Left lung (tissue), 10 donors: ENCODE results near the gene KLHL5. TPM values are rescaled to one million over a fixed set of nuclear protein-coding genes. Genes with fewer than 3 reads are reported as not detected.

Experiments used
- ATAC-seq: fragments of 200-7000 bp; cut with Tn5 transposase; one replicate; pipeline ENCODE4 v1.9.1; 2020; ENCODE audit warnings: moderate library complexity
- DNase-seq, 4 donors: peaks; one replicate each; pipeline ENCODE4 v3.0.0-alpha.2; 2013 to 2020
- H3K27ac ChIP-seq, 2 donors: fragments of 200-600 bp; sonication (generic) in 1 of 2; one replicate each; pipeline versions ENCODE4 v1.5.0 to v1.8.0; 2020 to 2021
- H3K27me3 ChIP-seq, 2 donors: fragments of 200-600 bp; sonication (generic) in 1 of 2; one replicate each; pipeline versions ENCODE4 v1.5.0 to v1.8.0; 2020 to 2021
- H3K36me3 ChIP-seq, 2 donors: fragments of 200-600 bp; sonication (generic) in 1 of 2; one replicate each; pipeline versions ENCODE4 v1.5.0 to v1.8.0; 2020 to 2021
- H3K4me1 ChIP-seq, 2 donors: fragments of 200-600 bp; one replicate each; pipeline ENCODE4 v1.8.0; 2021
- H3K4me3 ChIP-seq, 2 donors: fragments of 200-600 bp; sonication (generic) in 1 of 2; one replicate each; pipeline versions ENCODE4 v1.5.0 to v1.8.0; 2020 to 2021; ENCODE audit warnings: mild to moderate bottlenecking in 1 of 2
- H3K9me3 ChIP-seq, 2 donors: fragments of 200-600 bp; sonication (generic) in 1 of 2; one replicate each; pipeline versions ENCODE4 v1.5.0 to v1.8.0; 2020 to 2021
- CTCF ChIP-seq, 2 donors: fragments of 200-600 bp; sonication (generic) in 1 of 2; IDR thresholded peaks; one replicate each; pipeline versions ENCODE4 v1.5.0 to v1.8.0; 2021; ENCODE audit warnings: antibody characterized with exemption in 2 of 2
- intact Hi-C, 2 donors: fragments of 100-400 bp; cut with DNase I; formaldehyde crosslinking; loops; one replicate each; pipeline versions ENCODE4 v1.11.2 to v1.14.2; 2022
- polyA plus RNA-seq, 6 donors: library from polyadenylated mRNA; unstranded; fragments of 120-200 nt; gene quantifications; one replicate each; pipeline ENCODE4 v1.2.1, GENCODE V29; 2013; ENCODE audit not compliant: insufficient read length in 6 of 6
- total RNA-seq, 2 donors: library from RNA; stranded (reverse); fragmentation: NEBNext Ultra II Directional; extraction: Animal tissue kit (Norgen Biotek cat#: 25700); gene quantifications; one replicate each; pipeline ENCODE4 v1.2.1, GENCODE V29; 2021
- donor health status: DM: no; HTN: yes; CAD: no.
- donor health status: DM: no; HTN: no; CAD: no.

The KLHL5 gene
- total and polyA plus RNA-seq, 8 donors = 25.9 to 55.3 (median 43.2) TPM

GRCh38 chr4:39103291-39103690 is 41.3 kb downstream of the KLHL5 start:
- no peak overlapping the region for H3K4me3 ChIP-seq
- H3K27me3 ChIP-seq = no peaks in the 10 kb centered on the region
- intact Hi-C loops = no loop called here
- peaks cover 0 to 47% of the 10 kb centered on the region in 2 donors for H3K36me3 ChIP-seq
- no peak for TF ChIP-seq CTCF (IDR thresholded peaks at IDR 0.05)
- DNase-seq = no peak
- H3K27ac ChIP-seq = no peak overlapping the region
- H3K9me3 ChIP-seq = no peaks in the 10 kb centered on the region
- H3K4me1 ChIP-seq = no peaks in the 10 kb centered on the region
- ATAC-seq = no peak

GRCh38 chr4:39104255-39104654 is 42.2 kb downstream of the KLHL5 start:
- no peaks in the 10 kb centered on the region for H3K27me3 ChIP-seq
- ATAC-seq (no peak), DNase-seq (no peak)
- no peaks in the 10 kb centered on the region for H3K4me1 ChIP-seq
- no peak overlapping the region for H3K4me3 ChIP-seq
- intact Hi-C loops = no loop called here
- H3K36me3 ChIP-seq = peaks cover 0 to 44% of the 10 kb centered on the region in 2 donors
- no peak overlapping the region for H3K27ac ChIP-seq
- TF ChIP-seq CTCF (IDR thresholded peaks at IDR 0.05) = no peak
- no peaks in the 10 kb centered on the region for H3K9me3 ChIP-seq

- Histone ChIP-seq H3K36me3 (peaks cover 0 to 44% of the 10 kb centered on the region in 2 donors), H3K4me3 (no peak overlapping the region), H3K4me1 (no peaks in the 10 kb centered on the region), H3K9me3 (no peaks in the 10 kb centered on the region), H3K27ac (no peak overlapping the region), H3K27me3 (no peaks in the 10 kb centered on the region)
- intact Hi-C loops = no loop called here
- TF ChIP-seq CTCF (IDR thresholded peaks at IDR 0.05) = no peak
- ATAC-seq (no peak), DNase-seq (no peak)
Measured at GRCh38 chr4:39106011-39106410, 44.0 kb downstream of the KLHL5 start.

DNA sequence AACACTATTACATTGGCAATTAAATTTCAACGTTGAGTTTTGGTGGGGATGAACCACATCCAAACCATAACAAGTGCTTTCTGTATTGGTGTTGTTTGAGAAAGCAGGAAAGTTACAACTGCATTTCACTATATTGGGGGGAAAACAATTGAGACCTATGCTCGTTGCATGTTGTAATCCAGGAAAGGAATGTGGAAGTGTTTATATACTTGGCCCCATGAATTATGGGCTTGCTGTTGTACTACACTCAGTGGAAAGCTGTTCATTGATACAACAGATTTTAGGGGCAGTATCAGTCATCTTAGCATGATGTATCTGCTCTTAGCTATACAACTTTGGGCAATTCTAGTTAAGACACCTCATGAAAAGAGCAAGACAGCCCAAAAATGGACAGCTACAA is 52.4 kb downstream of the KLHL5 start:
- H3K4me3 ChIP-seq = no peak overlapping the region
- ATAC-seq (no peak), DNase-seq (no peak)
- H3K36me3 ChIP-seq = peaks cover 0 to 31% of the 10 kb centered on the region in 2 donors
- intact Hi-C loops = no loop called here
- no peaks in the 10 kb centered on the region for H3K9me3 ChIP-seq
- H3K27me3 ChIP-seq = no peaks in the 10 kb centered on the region
- no peak for TF ChIP-seq CTCF (IDR thresholded peaks at IDR 0.05)
- H3K27ac ChIP-seq = no peak overlapping the region
- H3K4me1 ChIP-seq = no peaks in the 10 kb centered on the region

DNA sequence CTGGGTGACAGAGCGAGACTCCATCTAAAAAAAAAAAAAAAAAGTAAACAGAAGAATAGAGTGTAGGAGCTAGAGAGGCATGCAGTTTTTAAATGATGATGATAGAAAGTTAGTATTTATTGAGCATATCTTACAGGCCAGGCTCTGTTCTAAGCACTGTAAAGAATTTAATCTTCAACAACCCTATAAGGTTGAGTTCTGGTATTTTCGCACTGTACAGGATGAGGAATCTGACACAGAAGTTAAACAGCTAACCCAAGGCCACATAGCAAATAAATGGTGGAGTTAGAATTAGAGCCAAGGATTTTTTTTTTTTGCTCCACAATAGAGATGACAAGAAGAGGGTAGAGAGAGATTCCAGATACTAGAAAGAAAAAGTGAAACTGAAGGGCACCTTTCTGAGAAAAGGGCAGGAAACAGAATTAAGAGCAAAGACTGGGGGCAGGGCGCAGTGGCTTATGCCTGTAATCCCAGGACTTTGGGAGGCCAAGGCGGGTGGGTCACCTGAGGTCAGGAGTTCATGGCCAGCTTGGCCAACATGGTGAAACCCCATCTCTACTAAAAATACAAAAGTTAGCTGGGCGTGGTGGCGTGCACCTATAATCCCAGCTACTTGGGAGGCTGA is 56.1 kb downstream of the KLHL5 start:
- H3K36me3 ChIP-seq = peaks cover 0 to 23% of the 10 kb centered on the region in 2 donors
- no peaks in the 10 kb centered on the region for H3K4me1 ChIP-seq
- TF ChIP-seq CTCF (IDR thresholded peaks at IDR 0.05) = no peak
- ATAC-seq = no peak
- intact Hi-C loops = no loop called here
- H3K27me3 ChIP-seq = no peaks in the 10 kb centered on the region
- H3K9me3 ChIP-seq = no peaks in the 10 kb centered on the region
- DNase-seq = no peak
- no peak overlapping the region for H3K4me3 ChIP-seq
- no peak overlapping the region for H3K27ac ChIP-seq
